ENCODE results near the gene GTF2F2. TPM values are rescaled to one million over a fixed set of nuclear protein-coding genes. Genes with fewer than 3 reads are reported as not detected.

Gene GTF2F2
- polyA plus RNA-seq, 1 donor (not counting 4 experiments of a cell fraction or from before 2014, with no cell fraction given): 55.5 TPM

DNA sequence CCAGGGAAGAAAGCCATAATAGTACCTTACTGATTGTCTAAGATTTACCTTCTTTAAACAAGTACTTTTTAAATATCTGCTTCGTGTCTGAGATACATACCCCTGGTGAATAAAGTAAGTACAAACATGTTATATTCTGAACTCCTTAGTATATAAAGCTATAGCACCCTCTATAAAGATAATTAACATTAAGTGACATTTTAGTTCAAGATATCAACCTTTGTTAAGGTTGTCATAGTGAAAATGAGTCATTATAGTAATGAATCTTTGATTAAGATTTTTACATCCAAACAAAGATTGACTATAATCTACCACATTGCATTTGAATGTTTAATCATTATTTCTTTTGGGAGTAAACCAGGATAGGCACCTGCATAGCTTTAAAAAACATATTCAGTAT lies 135.9 kb downstream of the GTF2F2 start:
- TF ChIP-seq CTCF (optimal IDR thresholded peaks at IDR 0.05 in 1 of 3, IDR thresholded peaks at IDR 0.05 in 1 of 3, conservative IDR thresholded peaks at IDR 0.05 in 1 of 3; ENCODE audit: extremely low read depth in 1 of 3, insufficient read depth in 2 of 3, low read length in 3 of 3) (no peak), EZH2 (IDR thresholded peaks at IDR 0.05; ENCODE audit: low read length) (no peak)
- no peak for FAIRE-seq

DNA sequence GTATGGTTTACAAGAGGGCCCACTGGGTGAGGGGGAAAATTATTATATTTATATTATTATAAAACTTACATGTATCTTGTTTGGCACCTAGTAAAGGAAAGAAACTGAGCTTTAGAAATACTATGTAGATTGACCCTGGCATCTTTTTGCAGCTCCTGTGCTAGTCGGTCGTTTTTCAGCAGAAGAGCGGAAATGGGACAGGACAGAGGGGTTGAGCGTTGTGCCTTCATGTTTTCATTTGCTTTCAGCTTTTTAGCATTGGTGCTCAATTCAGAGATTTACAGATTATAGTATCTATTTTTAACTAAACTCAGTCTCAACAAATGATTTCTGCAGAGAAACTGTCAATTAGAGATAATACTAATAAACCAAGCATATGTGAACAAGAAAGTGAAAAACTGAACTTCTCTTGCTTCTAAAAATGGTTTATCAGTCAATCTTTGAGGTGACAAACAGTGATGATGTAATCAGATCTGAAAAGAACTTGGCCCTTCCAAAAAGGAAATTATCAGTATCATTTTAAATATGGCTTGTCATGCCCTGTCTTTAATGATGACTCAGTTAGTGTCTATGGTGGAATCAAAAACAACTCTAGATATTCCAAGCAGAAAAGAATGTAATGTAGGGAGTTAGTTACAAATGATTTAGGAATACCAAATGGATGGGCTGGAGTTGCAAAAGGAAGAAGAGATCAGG lies 137.5 kb downstream of the GTF2F2 start:
- H3K4me2 ChIP-seq (ENCODE audit: control insufficient read depth, extremely low read depth, insufficient read depth, low read depth, low read length): peak overlapping the region; percentile 72
- peaks cover 4% of the 10 kb centered on the region for H3K79me2 ChIP-seq (ENCODE audit: control insufficient read depth, insufficient read depth, low read length)
- peaks cover 33% of the 10 kb centered on the region for H3K4me1 ChIP-seq (ENCODE audit: control insufficient read depth, extremely low read depth, insufficient read depth, low read length)
- FAIRE-seq: peak; percentile 83
- no peak for TF ChIP-seq CTCF (optimal IDR thresholded peaks at IDR 0.05 in 1 of 3, IDR thresholded peaks at IDR 0.05 in 1 of 3, conservative IDR thresholded peaks at IDR 0.05 in 1 of 3; ENCODE audit: extremely low read depth in 1 of 3, insufficient read depth in 2 of 3, low read length in 3 of 3)
- no peaks in the 10 kb centered on the region for H3K9me1 ChIP-seq (ENCODE audit: control insufficient read depth, extremely low read depth, insufficient read depth, low read length)
- H3K9ac ChIP-seq (ENCODE audit: control insufficient read depth, extremely low read depth, insufficient read depth, low read length): no peak overlapping the region
- H3K27ac ChIP-seq (ENCODE audit: control insufficient read depth, insufficient read depth, low read length): peak overlapping the region; percentile 74
- dilution Hi-C loops (cut with MboI; ENCODE audit: extremely low pct_ligation_motif_present, low sequenced_read_pairs): no loop called here
- H3K27me3 ChIP-seq (ENCODE audit: control insufficient read depth, extremely low read depth, insufficient read depth, low read length): no peaks in the 10 kb centered on the region
- H3K9me3 ChIP-seq (ENCODE audit: control insufficient read depth, low read depth, low read length): no peaks in the 10 kb centered on the region
- H3K36me3 ChIP-seq (ENCODE audit: control insufficient read depth in 2 of 2, extremely low read depth in 1 of 2, insufficient read depth in 2 of 2, low read length in 2 of 2): peaks cover 0 to 3% of the 10 kb centered on the region in 2 experiments
- H3K4me3 ChIP-seq (ENCODE audit: control insufficient read depth in 2 of 3, extremely low read depth in 1 of 3, insufficient read depth in 2 of 3, low read depth in 1 of 3, low read length in 3 of 3): no peak overlapping the region
- no peaks in the 10 kb centered on the region for H4K20me1 ChIP-seq (ENCODE audit: control insufficient read depth, extremely low read depth, insufficient read depth, low read length)
- DNase-seq (ENCODE audit: low read depth, low spot score): no peak
- H2AFZ ChIP-seq (ENCODE audit: control insufficient read depth, low read length): no peak overlapping the region

More for the DNA sequence above, 135.9 kb downstream of the GTF2F2 start:
- Histone ChIP-seq H3K4me2 (ENCODE audit: control insufficient read depth, extremely low read depth, insufficient read depth, low read depth, low read length) (no peak overlapping the region), H3K4me1 (ENCODE audit: control insufficient read depth, extremely low read depth, insufficient read depth, low read length) (peaks cover 33% of the 10 kb centered on the region), H3K27ac (ENCODE audit: control insufficient read depth, insufficient read depth, low read length) (no peak overlapping the region), H2AFZ (ENCODE audit: control insufficient read depth, low read length) (no peak overlapping the region), H3K9ac (ENCODE audit: control insufficient read depth, extremely low read depth, insufficient read depth, low read length) (no peak overlapping the region), H3K79me2 (ENCODE audit: control insufficient read depth, insufficient read depth, low read length) (peaks cover 4% of the 10 kb centered on the region), H3K4me3 (ENCODE audit: control insufficient read depth in 2 of 3, extremely low read depth in 1 of 3, insufficient read depth in 2 of 3, low read depth in 1 of 3, low read length in 3 of 3) (no peak overlapping the region), H3K9me3 (ENCODE audit: control insufficient read depth, low read depth, low read length) (no peaks in the 10 kb centered on the region), H3K9me1 (ENCODE audit: control insufficient read depth, extremely low read depth, insufficient read depth, low read length) (no peaks in the 10 kb centered on the region), H3K36me3 (ENCODE audit: control insufficient read depth in 2 of 2, extremely low read depth in 1 of 2, insufficient read depth in 2 of 2, low read length in 2 of 2) (peaks cover 0 to 2% of the 10 kb centered on the region in 2 experiments), H4K20me1 (ENCODE audit: control insufficient read depth, extremely low read depth, insufficient read depth, low read length) (no peaks in the 10 kb centered on the region), H3K27me3 (ENCODE audit: control insufficient read depth, extremely low read depth, insufficient read depth, low read length) (no peaks in the 10 kb centered on the region)
- no peak for DNase-seq (ENCODE audit: low read depth, low spot score)
- dilution Hi-C loops (cut with MboI; ENCODE audit: extremely low pct_ligation_motif_present, low sequenced_read_pairs): no loop called here
